GM21576 (cell line): ENCODE measurements around the gene EXOC1.

Experiments
- ATAC-seq: cut with Tn5 transposase; IDR thresholded peaks from one replicate; pipeline ENCODE4 v1.9.1; 2021; ENCODE audit warnings: mild to moderate bottlenecking, moderate library complexity; ENCODE audit not compliant: unreplicated experiment

Gene EXOC1

DNA sequence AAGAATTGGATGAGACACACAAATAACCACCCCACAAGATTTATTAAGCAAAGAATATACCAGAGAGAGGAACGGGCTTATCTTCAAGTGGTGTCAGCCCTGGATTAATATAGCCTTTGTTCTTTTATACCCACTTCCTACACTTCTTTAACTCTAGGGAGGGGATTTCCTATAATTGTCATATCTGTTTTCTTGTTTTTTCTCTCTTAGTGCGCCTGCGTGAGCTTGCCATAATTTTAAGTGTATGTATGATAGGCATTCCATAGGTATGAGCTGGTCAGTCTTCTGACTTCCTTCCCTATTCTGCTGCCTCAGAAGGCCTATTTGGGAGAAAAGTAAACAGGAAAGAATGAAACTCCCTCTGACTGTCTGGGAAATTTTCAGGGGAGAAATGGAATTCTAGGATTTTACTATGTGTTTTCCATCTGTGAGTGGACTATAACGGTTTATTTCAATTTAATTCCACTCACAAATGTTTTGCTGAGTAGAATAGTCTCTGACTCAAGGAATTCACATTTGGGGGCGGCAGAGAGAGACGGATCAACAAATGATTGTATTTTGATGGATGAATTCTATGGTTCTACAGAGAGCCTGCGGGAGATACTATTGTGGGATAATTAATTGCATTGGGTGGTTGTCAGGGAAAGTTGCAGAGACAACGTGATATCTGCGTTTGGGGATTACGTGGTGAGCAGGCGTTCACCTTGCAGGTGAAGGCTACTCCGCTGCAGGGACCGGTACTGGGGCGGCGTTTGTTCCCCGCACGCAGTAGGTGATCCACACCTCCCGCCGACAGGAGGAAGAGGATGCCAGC lies 94.7 kb downstream of the EXOC1 start:
- ATAC-seq: peak; percentile 13

DNA sequence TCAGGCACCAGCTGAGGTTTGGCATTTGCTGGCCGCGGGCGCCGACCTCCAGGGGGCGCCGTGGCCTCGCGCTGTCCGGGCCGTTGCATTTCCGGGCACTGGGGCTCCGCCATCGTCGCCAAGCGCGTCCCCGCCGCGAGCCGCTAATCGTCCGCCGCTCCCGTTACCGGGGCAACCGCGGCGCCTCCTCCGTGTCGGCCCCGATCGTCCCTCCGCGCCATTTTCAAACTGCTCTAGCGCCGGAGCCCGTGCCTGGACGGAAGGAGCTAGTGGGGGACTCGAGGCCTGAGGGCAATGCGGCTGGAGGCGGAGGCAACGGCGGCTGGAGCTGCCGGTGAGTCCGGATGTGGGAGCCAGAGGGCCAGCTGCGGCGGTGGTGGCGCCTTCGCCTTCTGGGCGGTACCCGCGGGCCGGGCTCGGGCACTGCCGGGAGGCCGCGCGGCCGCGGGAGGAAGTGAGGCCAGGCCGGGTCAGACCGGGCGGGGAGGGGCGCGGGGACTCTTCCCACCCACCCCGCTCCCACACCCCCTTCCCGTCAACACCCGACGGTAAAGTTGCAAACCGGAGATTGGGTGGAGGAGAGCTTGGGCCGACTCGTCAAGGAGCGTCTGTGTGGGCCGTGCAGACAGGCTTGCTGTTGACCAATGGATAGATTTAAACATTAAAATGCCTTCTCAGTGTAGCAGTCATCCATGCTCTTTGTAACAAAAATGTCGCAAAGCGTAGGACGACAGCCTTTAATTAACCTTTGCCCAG lies 95.5 kb downstream of the EXOC1 start, which contains the start of gene CEP135:
Gene CEP135, plus strand, starts transcription at position 220 of the 756 bp plus-strand sequence. CDS start 3,186 bp downstream, outside the sequence.
- peak; percentile 59 for ATAC-seq

DNA sequence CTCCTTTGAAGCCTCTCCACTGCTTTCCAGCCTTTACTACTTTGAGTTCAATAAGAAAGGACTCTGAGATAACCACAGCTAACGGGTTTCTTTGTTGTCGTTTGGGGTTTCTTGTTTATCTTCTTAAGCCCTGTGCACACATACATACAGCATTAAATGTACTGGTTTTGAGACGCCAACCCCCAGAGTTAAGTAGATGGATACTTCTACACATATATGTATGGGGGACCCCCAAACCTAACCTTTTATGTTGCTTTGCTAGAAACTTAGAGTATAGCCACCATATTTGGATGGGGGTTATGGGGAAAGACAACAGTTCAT lies 96.0 kb downstream of the EXOC1 start:
- ATAC-seq: no peak

DNA sequence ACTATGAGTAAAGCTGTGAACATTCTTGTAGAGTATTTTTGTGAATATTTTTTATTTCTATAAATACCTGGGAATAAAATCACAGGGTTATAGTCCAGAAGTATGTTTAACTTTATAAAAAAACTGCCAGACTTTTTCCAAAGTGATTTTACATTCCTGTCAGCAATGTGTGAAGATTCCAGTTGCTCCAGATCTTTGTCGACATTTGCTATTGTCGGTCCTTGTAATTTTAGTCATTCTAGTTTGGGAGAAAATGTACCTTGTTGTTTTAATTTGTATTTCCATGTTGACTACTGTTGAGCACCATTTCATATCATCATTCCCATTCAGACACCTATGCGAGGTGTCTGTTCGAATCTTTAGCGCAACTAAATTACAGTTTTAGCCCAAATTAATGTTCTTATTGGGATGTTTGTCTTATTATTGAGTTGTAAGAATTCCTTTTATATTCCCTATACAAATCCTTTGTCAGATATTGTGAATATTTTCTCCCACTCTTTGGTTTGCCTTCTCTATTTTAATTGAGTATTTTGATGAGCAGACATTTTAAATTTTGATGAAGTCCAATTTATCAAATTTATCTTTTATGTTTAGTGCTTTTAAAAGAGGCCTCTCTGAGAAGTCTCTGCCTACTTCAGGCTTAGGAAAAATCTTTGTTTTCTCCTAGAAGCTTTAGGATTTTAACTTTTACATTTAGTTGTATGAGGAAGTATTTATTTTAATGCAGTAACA lies 97.9 kb downstream of the EXOC1 start:
- no peak for ATAC-seq
